ENCODE results near the gene ACVR1.

Gene ACVR1

GRCh38 chr2:157839162-157839801, 36.8 kb downstream of the ACVR1 start:
- no peak for DNase-seq (ENCODE audit: low spot score)
- no peak overlapping the region for H3K27ac ChIP-seq
- H3K4me3 ChIP-seq, result no peak overlapping the region
- TF ChIP-seq CTCF (IDR thresholded peaks at IDR 0.05), result no peak

GRCh38 chr2:157838442-157839161, 37.5 kb downstream of the ACVR1 start:
- Histone ChIP-seq H3K4me3 (peak overlapping the region; percentile 52), H3K27ac (peak overlapping the region; percentile 40 to 71)
- no peak for DNase-seq (ENCODE audit: low spot score)
- no peak for TF ChIP-seq CTCF (IDR thresholded peaks at IDR 0.05)

- Histone ChIP-seq H3K4me3 (peak overlapping the region; percentile 52), H3K27ac (peak overlapping the region; percentile 40 to 71)
- TF ChIP-seq CTCF (IDR thresholded peaks at IDR 0.05), result no peak
- DNase-seq (ENCODE audit: low spot score), result no peak
These were observed 38.2 kb downstream of the ACVR1 start for GRCh38 chr2:157837851-157838441.

- DNase-seq (ENCODE audit: low spot score), result no peak
- no peak for TF ChIP-seq CTCF (IDR thresholded peaks at IDR 0.05)
- Histone ChIP-seq H3K27ac (no peak overlapping the region), H3K4me3 (no peak overlapping the region)
These were observed 39.6 kb downstream of the ACVR1 start for GRCh38 chr2:157836531-157836930.

- no peak for DNase-seq (ENCODE audit: low spot score)
- Histone ChIP-seq H3K27ac (no peak overlapping the region), H3K4me3 (no peak overlapping the region)
- no peak for TF ChIP-seq CTCF (IDR thresholded peaks at IDR 0.05)
These were observed 40.7 kb downstream of the ACVR1 start for GRCh38 chr2:157835425-157835824.

- Histone ChIP-seq H3K27ac (no peak overlapping the region), H3K4me3 (no peak overlapping the region)
- no peak for TF ChIP-seq CTCF (IDR thresholded peaks at IDR 0.05)
- DNase-seq (ENCODE audit: low spot score), result no peak
These were observed 41.1 kb downstream of the ACVR1 start for GRCh38 chr2:157835006-157835405.
